Measurements from ENCODE around the gene HSFX1. TPM values are rescaled to one million over a fixed set of nuclear protein-coding genes. Genes with fewer than 3 reads are reported as not detected.

The HSFX1 gene
- total and polyA plus RNA-seq, 2 of the 8 experiments (the other 6 are each of a cell fraction or from before 2014, with no cell fraction given) = 0.42 to 0.63 TPM

DNA sequence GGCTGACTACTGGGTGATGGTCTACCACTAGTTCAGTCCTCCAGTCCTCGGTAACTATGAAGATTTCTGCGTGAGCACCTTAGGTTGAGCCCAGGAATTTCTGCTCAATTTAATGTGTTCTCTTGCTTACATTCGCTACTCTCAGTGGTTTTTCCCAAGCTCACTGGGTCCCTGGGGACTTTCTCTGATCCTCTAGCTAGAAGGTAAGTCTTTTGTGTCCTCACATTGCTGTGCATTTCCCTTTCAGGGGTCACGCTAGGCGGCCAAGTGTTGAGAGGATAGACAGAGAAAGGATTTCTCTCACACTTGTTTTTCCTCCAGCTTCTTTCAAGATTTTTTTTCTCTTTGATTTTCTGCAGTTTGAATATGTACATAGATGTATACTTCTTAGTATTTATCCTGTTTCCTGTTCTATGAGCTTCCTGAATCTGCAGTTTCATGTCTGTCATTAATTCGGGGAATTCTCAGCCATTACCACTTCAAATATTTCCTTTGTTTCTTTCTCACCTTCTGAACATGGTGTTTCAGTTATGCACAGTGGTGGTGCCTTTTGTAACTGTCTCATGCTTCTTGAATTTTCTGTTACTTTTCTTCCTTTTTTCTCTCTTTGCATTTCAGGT lies 25.3 kb downstream of the HSFX1 start:
- no peak overlapping the region for H4K5ac ChIP-seq (ENCODE audit: insufficient read length, low read depth, low read length)

More for the DNA sequence above, 25.3 kb downstream of the HSFX1 start:
- H3K9ac ChIP-seq (replicated peaks in 1 of 4; ENCODE audit: extremely low read depth in 1 of 4, low read depth in 3 of 4, low read length in 3 of 4) = no peak overlapping the region
- H3K4me2 ChIP-seq (ENCODE audit: insufficient read depth in 1 of 2, low read depth in 2 of 2, low read length in 2 of 2) = no peak overlapping the region
- no peaks in the 10 kb centered on the region for H3K9me3 ChIP-seq (ENCODE audit: insufficient read depth in 2 of 2, low read depth in 1 of 2, low read length in 1 of 2)
- H4K8ac ChIP-seq (ENCODE audit: extremely low read depth, insufficient read depth, low read length) = no peak overlapping the region
- peaks cover 0 to 2% (median 0%) of the 10 kb centered on the region in 4 experiments; a peak in 2 of 7 replicates for H3K4me1 ChIP-seq (replicated peaks in 1 of 4; ENCODE audit: control insufficient read depth in 3 of 4, insufficient read depth in 4 of 4, low read length in 3 of 4)
- H3K27ac ChIP-seq (ENCODE audit: low read depth, low read length) = no peak overlapping the region
- no peak for FAIRE-seq
- H3K79me2 ChIP-seq (ENCODE audit: control insufficient read depth in 1 of 2, insufficient read depth in 2 of 2, low read length in 2 of 2) = no peaks in the 10 kb centered on the region
- no peaks in the 10 kb centered on the region for H3K36me3 ChIP-seq (ENCODE audit: control insufficient read depth in 2 of 4, insufficient read depth in 4 of 4, low read length in 3 of 4)
- no peak overlapping the region for H2AK5ac ChIP-seq (ENCODE audit: low read depth, low read length)
- H3K23ac ChIP-seq (ENCODE audit: insufficient read length) = no peak overlapping the region
- no peaks in the 10 kb centered on the region for H3K23me2 ChIP-seq (ENCODE audit: low read depth, low read length)
- no peak overlapping the region for H3K4me3 ChIP-seq (ENCODE audit: extremely low read depth in 1 of 4, insufficient read depth in 2 of 4, low read depth in 3 of 4, low read length in 4 of 4)
- TF ChIP-seq SIX5 (IDR thresholded peaks at IDR 0.05; ENCODE audit: low read depth, low read length) (no peak), PHF8 (conservative IDR thresholded peaks at IDR 0.05; ENCODE audit: low read depth, low read length) (no peak), POLR2AphosphoS5 (IDR thresholded peaks at IDR 0.05; ENCODE audit: low read depth, low read length) (no peak), YY1 (IDR thresholded peaks at IDR 0.05; ENCODE audit: low read depth, low read length) (no peak), BRCA1 (IDR thresholded peaks at IDR 0.05; ENCODE audit: low read depth, low read length) (no peak), RXRA (IDR thresholded peaks at IDR 0.05; ENCODE audit: insufficient read depth, low read depth, low read length) (no peak), ASH2L (IDR thresholded peaks at IDR 0.05; ENCODE audit: low read length) (no peak), KDM4A (IDR thresholded peaks at IDR 0.05; ENCODE audit: low read depth, low read length, severe bottlenecking) (no peak), POU5F1 (IDR thresholded peaks at IDR 0.05; ENCODE audit: low read depth, low read length) (no peak), RAD21 (IDR thresholded peaks at IDR 0.05 in 1 of 2, conservative IDR thresholded peaks at IDR 0.05 in 1 of 2; ENCODE audit: low read depth in 2 of 2, low read length in 2 of 2) (no peak), SP1 (IDR thresholded peaks at IDR 0.05; ENCODE audit: low read depth, low read length) (no peak), TBP (IDR thresholded peaks at IDR 0.05; ENCODE audit: low read depth, low read length) (no peak)
- TF ChIP-seq, protein P1, sequence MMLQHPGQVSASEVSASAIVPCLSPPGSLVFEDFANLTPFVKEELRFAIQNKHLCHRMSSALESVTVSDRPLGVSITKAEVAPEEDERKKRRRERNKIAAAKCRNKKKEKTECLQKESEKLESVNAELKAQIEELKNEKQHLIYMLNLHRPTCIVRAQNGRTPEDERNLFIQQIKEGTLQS (IDR thresholded peaks at IDR 0.05; ENCODE audit: insufficient read depth, low read depth, low read length) = no peak
- H3K79me1 ChIP-seq (ENCODE audit: low read depth, low read length) = no peaks in the 10 kb centered on the region
- WGBS, 2 experiments (ENCODE audit: extremely low coverage in 1 of 2, insufficient coverage in 1 of 2, insufficient read length in 1 of 2, insufficient replicate concordance in 2 of 2, low coverage in 1 of 2, low lambda C conversion rate in 2 of 2, missing lambda C conversion rate in 1 of 2) = 90% methylated on average over 3 of the region's 6 CpGs; no CpG with 5 or more reads in 1 of the 2 experiments
- POLR2A ChIA-PET (ENCODE audit: partially characterized antibody) = no interaction called here
- no peaks in the 10 kb centered on the region for H3K27me3 ChIP-seq (replicated peaks in 1 of 4; ENCODE audit: control insufficient read depth in 3 of 4, extremely low read depth in 1 of 4, insufficient read depth in 3 of 4, low read length in 3 of 4)
- H4K91ac ChIP-seq (replicated peaks; ENCODE audit: insufficient read length, low read length) = no peak overlapping the region
- H2BK12ac ChIP-seq (ENCODE audit: low read depth, low read length) = no peak overlapping the region
- H2AFZ ChIP-seq (ENCODE audit: low read length) = no peak overlapping the region
- no peak overlapping the region for H3K14ac ChIP-seq (ENCODE audit: insufficient read length)
- CTCF ChIA-PET (ENCODE audit: partially characterized antibody) = no interaction called here
- no peak for DNase-seq (ENCODE audit: low read depth in 1 of 2, low spot score in 2 of 2)
- no peak overlapping the region for H3K18ac ChIP-seq (ENCODE audit: extremely low read depth, low read length)
- no peak overlapping the region for H2BK5ac ChIP-seq (ENCODE audit: low read depth, low read length)
- no peak overlapping the region for H3K4ac ChIP-seq (replicated peaks; ENCODE audit: insufficient read length, low read depth, low read length)
- no peak overlapping the region for H2BK15ac ChIP-seq (ENCODE audit: low read length)
- no peak overlapping the region for H2BK20ac ChIP-seq (ENCODE audit: low read length)
- H3K56ac ChIP-seq (replicated peaks; ENCODE audit: insufficient read length, low read depth, low read length) = no peak overlapping the region
- no peaks in the 10 kb centered on the region for H4K20me1 ChIP-seq (replicated peaks in 1 of 2; ENCODE audit: control insufficient read depth in 1 of 2, insufficient read depth in 2 of 2, low read length in 2 of 2)
- no peak overlapping the region for H2BK120ac ChIP-seq (replicated peaks; ENCODE audit: low read depth, low read length)
